ENCODE results near the gene NTSR1.
A peak's percentile ranks its signal among the peaks of the same experiment; 100 is the strongest.

The NTSR1 gene

GRCh38 chr20:62708591-62709536 lies at the start of gene NTSR1:
Gene NTSR1 (plus strand): TSS chr20:62708836. CDS start chr20:62709208, 372 bp downstream.
- no peak for DNase-seq (ENCODE audit: low spot score)

- DNase-seq (ENCODE audit: low spot score): no peak
Measured at GRCh38 chr20:62659488-62660239, 49.0 kb upstream of the NTSR1 start.

- no peak for DNase-seq (ENCODE audit: low spot score)
Measured at GRCh38 chr20:62660240-62660615, 48.4 kb upstream of the NTSR1 start.

GRCh38 chr20:62660768-62661167 lies 47.9 kb upstream of the NTSR1 start:
- DNase-seq (ENCODE audit: low spot score): no peak

GRCh38 chr20:62661647-62662046 lies 47.0 kb upstream of the NTSR1 start:
- DNase-seq (ENCODE audit: low spot score): no peak

GRCh38 chr20:62662422-62662821 lies 46.2 kb upstream of the NTSR1 start:
- DNase-seq (ENCODE audit: low spot score): no peak

GRCh38 chr20:62663145-62664018 lies 45.3 kb upstream of the NTSR1 start:
- DNase-seq (ENCODE audit: low spot score): no peak

- DNase-seq (ENCODE audit: low spot score): no peak
Measured at GRCh38 chr20:62664019-62664971, 44.3 kb upstream of the NTSR1 start.

GRCh38 chr20:62665153-62665754 lies 43.4 kb upstream of the NTSR1 start:
- DNase-seq (ENCODE audit: low spot score): no peak

- DNase-seq (ENCODE audit: low spot score): no peak
Measured at GRCh38 chr20:62665826-62666735, 42.6 kb upstream of the NTSR1 start.

- peak; percentile 88 for DNase-seq (ENCODE audit: low spot score)
Measured at GRCh38 chr20:62666736-62667529, 41.7 kb upstream of the NTSR1 start.

GRCh38 chr20:62667530-62668440 lies 40.9 kb upstream of the NTSR1 start:
- no peak for DNase-seq (ENCODE audit: low spot score)

- DNase-seq (ENCODE audit: low spot score): peak; percentile 90
Measured at GRCh38 chr20:62668441-62669027, 40.1 kb upstream of the NTSR1 start.

- DNase-seq (ENCODE audit: low spot score): no peak
Measured at GRCh38 chr20:62669249-62669648, 39.4 kb upstream of the NTSR1 start.

- DNase-seq (ENCODE audit: low spot score): no peak
Measured at GRCh38 chr20:62670156-62670555, 38.5 kb upstream of the NTSR1 start.

GRCh38 chr20:62670998-62671397 lies 37.6 kb upstream of the NTSR1 start:
- DNase-seq (ENCODE audit: low spot score): no peak

- no peak for DNase-seq (ENCODE audit: low spot score)
Measured at GRCh38 chr20:62671765-62672164, 36.9 kb upstream of the NTSR1 start.
